ENCODE results near the gene PDE3B.

GRCh38 chr11:14773755-14774154 is 130.2 kb downstream of the PDE3B start:
- TF ChIP-seq POLR2AphosphoS5 (IDR thresholded peaks at IDR 0.05; ENCODE audit: low read depth, low read length) (no peak), POLR2A (IDR thresholded peaks at IDR 0.05; ENCODE audit: low read depth, low read length) (no peak), TAF1 (IDR thresholded peaks at IDR 0.05; ENCODE audit: low read depth, low read length) (no peak), PAX5 (IDR thresholded peaks at IDR 0.05; ENCODE audit: insufficient read depth, low read length, severe bottlenecking) (no peak), SPI1 (IDR thresholded peaks at IDR 0.05; ENCODE audit: low read depth, low read length) (no peak)

All from GM12891 (cell line).